GM19035 (cell line): ENCODE data around the gene PSD.

Source experiments
- ATAC-seq: cut with Tn5 transposase; IDR thresholded peaks from one replicate; pipeline ENCODE4 v1.9.1; 2021; ENCODE audit not compliant: unreplicated experiment

The PSD gene

GRCh38 chr10:102421507-102421756 lies 2.8 kb upstream of the PSD start:
- ATAC-seq = no peak

DNA sequence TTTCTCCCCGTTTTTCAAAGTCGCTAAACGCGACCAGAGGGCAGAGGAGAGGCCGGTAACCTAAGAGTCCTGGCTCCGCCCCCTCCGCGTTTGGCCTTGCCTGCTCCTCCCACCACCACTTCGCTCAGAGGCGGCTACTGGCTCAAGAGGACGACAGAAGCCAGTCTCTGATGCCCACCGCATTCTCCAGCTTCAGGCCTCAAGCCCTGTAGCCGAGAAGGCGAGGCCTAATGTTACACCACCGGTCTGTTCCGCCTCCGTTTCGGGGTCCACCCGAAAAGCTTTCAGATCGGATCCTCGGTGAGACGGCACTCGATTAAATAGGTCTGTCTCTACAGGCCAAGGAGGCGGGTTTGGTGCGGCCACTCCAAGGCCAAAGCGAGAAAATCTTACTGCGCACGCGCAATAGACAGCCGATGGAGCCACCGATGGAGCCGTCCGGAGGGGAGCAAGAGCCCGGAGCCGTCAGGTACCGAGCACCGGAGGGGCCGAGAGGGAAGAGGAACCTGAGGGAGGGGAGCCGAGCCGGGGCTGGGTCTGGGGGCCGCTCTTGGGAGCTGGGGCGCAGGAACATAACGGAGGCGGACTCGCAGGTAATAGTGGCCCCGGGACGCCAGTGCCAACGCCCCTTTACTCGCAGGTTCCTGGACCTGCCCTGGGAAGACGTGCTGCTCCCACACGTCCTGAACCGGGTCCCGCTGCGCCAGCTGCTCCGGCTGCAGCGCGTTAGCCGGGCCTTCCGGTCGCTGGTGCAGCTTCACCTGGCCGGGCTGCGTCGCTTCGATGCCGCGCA lies 2.3 kb upstream of the PSD start, which contains the start of gene FBXL15:
FBXL15 (plus strand) TSS at position 123 of the 793 bp plus-strand sequence; CDS start at position 417, 294 bp downstream.
- peak; percentile 67 for ATAC-seq

GRCh38 chr10:102420181-102420713 lies 1.7 kb upstream of the PSD start:
- ATAC-seq = no peak

DNA sequence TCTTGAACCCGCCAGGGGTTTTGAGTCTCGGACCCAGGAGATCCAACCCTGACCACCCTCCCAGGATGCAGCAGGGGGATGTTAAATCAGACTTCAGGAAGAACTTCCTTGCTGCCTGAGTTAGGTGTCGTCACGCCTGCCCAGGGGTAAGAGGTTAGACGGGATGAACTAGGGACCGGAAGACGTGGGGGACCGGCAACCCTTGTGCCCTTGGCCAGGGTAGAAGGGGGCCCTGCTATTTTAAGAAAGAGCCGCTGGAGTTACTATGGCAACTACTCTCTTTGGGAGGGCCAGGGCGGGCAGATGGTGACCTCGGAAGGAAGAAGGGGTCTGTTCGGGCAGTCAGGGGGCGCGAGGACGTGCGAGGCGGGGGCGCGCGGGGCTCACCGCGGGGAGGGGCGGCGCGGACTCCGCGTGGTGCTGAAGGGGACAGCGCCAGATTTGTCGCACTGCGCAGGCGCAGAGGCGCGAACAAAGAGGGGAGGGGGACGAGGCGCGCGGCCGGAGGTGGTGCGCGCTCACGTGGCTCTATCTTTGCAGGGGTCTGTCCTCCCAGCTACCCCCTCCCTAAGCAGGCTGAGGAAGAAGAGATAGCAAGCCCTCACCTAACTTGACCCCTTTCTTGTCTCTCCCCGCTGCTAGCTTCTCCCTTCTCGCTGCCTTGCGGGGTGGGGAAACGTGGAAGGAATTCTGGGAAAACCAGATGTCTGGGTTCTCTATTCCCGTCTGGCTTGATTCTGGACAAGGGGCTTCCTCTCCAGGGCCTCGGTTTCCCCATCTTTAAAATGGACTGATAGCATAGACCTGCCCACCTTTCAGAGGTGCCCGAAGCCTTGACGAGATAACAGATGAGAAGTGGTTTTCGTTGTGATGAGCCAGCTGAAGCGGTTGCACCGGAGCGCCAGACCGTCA lies 940 bp upstream of the PSD start:
- ATAC-seq = no peak

- no peak for ATAC-seq
These were observed 1.9 kb downstream of the PSD start for GRCh38 chr10:102416695-102417094.

DNA sequence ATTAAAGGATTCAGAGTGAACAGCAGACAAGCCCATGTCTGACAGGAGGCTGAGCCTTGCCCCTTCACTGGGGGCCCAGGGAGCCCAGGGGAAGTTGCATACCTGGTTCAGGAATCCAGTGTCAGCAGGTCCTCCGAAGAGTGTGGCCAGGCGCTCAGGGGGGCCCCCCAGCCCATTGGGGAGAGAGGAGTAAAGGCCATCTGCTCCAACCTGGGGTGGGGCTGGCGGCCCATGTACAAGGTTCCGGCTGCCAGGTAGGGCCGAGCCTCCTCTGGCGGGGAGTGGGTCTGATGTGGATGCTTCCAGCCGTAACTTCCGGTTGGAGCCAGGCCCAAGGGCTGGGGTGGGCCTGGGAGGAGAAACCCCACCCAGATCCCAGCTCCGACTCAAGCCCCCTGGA lies 2.3 kb downstream of the PSD start:
- no peak for ATAC-seq

DNA sequence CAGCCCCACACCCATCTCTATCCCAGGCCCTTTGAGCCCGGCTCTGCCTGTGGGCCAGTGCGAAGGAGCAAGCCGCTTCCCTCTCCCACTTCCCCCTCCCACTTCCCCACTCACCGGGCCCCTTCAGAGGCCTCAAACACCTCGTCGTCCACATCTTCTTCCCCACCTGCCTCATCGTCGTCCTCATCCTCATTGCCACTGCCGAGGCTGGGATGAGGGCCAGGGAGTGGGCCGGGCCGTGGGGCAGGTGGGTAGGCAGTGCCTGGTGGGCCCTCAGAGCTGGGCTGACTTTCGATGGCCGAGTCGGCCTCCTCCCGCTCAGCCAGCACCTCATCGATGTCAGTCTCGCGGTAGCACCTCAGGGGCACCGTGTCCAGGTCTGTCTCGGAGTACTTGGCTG lies 3.8 kb downstream of the PSD start:
- no peak for ATAC-seq

DNA sequence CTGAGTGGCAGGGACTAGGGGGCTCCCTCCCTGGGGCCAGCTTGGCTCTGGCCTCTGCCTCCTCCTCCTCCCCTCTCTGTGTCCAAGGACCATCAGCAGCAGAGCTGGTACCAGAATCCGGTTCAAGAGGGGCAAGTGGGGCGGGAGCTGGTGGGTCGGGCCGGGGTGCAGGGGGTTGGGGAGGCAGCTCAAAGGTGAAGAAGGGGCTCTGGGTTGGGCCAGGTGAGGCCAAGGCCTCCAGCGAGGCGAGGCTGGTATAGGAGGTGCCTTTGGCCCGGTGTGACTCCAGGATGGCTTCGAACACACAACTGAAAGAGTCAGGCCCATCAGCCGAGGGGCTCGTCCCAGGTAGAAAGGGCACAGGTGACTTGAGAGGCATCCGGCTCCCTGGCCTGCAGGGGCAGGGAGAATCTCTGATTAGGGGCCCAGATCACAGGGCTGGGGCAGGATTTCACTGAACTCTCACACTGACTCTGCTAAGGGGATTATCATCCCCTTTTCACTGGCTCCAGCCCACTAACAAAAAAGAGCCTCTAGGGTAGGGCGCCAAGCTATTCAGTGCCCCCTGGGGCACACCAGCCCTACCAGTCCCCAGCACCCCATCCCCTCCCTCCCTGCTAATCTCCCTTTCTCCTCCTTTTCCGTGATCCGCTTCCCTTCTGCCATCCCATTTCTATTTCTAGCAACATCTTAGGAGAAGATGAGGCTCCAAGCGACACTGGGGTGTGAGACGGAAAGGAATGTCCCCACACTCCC lies 4.6 kb downstream of the PSD start:
- ATAC-seq = no peak

DNA sequence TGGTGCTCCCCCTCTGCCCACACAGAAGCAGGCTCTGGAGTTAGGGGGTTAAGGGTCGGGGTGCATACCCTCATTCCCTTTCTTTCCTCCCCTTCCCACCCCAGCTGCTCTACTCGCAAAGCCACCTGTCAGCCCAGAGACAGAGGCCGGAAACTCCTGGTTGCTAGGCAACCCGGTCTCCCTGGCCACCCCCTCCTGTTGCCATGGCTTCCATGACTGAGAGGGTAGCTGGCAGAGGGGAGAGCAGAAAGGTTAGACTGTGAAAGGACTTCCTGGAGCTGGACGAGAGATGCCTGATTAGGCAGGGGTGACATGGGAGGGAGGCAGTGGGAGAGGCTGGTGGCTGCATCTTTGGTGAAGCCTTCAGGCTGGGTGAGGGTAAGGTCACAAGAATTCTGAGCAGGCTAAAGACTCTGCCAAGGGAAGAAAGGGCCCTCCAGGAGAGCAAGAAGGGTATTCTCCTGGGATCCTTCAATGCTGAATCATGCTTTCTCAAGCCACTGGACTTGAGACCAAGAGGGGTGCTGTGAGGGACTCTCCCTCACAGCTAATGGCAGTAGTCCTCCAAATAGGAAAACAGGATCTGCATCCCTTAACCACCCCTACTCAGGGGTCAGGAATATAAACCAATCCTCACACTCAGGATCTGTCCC lies 5.4 kb downstream of the PSD start:
- ATAC-seq = no peak

GRCh38 chr10:102412293-102412692 lies 6.3 kb downstream of the PSD start:
- ATAC-seq = no peak

GRCh38 chr10:102411341-102412255 lies 7.0 kb downstream of the PSD start:
- ATAC-seq = no peak

DNA sequence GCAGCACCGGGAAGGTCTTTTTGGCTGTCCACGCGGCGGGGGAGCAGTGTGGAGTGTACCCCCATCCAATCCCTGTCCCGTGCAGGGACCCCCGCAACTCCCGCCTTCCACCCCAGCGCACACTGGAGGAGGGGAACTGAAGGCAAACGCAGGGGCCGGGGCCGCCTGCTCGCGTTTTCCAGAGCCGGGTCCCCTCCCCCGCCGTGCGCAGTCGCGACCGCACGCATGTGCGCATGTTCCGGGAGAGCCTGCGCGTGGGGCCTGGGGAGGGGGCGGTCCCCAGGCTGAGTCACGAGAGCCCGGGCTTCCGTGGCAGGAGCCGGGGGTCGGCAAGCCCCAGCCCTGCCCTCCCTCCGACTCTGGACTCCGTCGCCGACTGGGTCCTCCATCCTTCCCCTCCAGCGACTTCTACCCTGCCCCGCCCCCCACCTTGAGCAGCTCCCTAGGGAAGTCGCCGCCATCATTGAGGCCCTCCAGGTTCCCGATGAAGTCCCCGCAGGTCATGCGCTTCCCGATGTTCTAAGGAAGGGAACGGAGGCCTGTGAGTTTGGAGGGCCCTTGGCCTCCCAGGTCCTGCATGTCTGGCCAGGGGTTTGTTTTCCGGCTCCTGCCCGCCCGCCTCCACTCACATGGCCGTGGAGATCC lies 8.0 kb downstream of the PSD start:
- no peak for ATAC-seq

GRCh38 chr10:102409604-102410428 lies 8.8 kb downstream of the PSD start:
- no peak for ATAC-seq

- no peak for ATAC-seq
These were observed 9.6 kb downstream of the PSD start for GRCh38 chr10:102408728-102409603.

GRCh38 chr10:102408131-102408727 lies 10.4 kb downstream of the PSD start:
- ATAC-seq = no peak

GRCh38 chr10:102407425-102408130 lies 11.0 kb downstream of the PSD start:
- ATAC-seq = no peak
